ENCODE data around the gene CADM1. TPM values are rescaled to one million over a fixed set of nuclear protein-coding genes. Genes with fewer than 3 reads are reported as not detected.
A peak's percentile ranks its signal among the peaks of the same experiment; 100 is the strongest.

Gene CADM1
- total and polyA plus RNA-seq, 2 donors from 2014 or later: 24.0 to 33.5 TPM

- intact Hi-C loops (cut with DNase I): no loop called here
- no peak overlapping the region for H3K4me3 ChIP-seq (ENCODE audit: low read length in 3 of 3)
- no peak for TF ChIP-seq CTCF (IDR thresholded peaks at IDR 0.05; ENCODE audit: borderline replicate concordance, extremely low read depth, insufficient read depth)
- no peaks in the 10 kb centered on the region for H3K36me3 ChIP-seq (ENCODE audit: control insufficient read depth in 2 of 3, insufficient read depth in 3 of 3, low read length in 3 of 3)
- no peaks in the 10 kb centered on the region for H3K27me3 ChIP-seq (ENCODE audit: control insufficient read depth, insufficient read depth, low read length)
- H3K27ac ChIP-seq (ENCODE audit: low read depth in 2 of 2, low read length in 2 of 2): no peak overlapping the region
- DNase-seq (peak in 1 of 5 donors; percentile 31), FAIRE-seq (no peak)
- no peaks in the 10 kb centered on the region for H3K4me1 ChIP-seq (ENCODE audit: control insufficient read depth in 2 of 3, insufficient read depth in 2 of 3, low read depth in 1 of 3, low read length in 3 of 3)
- H3K9ac ChIP-seq (ENCODE audit: low read length in 3 of 3): no peak overlapping the region
- no peaks in the 10 kb centered on the region for H3K9me3 ChIP-seq (ENCODE audit: control insufficient read depth in 2 of 3, insufficient read depth in 1 of 3, low read length in 3 of 3)
Measured at GRCh38 chr11:115178705-115179104, 325.5 kb downstream of the CADM1 start.

- no peak for FAIRE-seq
- intact Hi-C loops (cut with DNase I): no loop called here
Measured at GRCh38 chr11:115173136-115173535, 331.1 kb downstream of the CADM1 start.

GRCh38 chr11:115170133-115170815 lies 333.9 kb downstream of the CADM1 start:
- FAIRE-seq (peak; percentile 52), DNase-seq (peak in 3 of 5 donors; percentile 62 to 71 (median 63))
- Histone ChIP-seq H3K9ac (ENCODE audit: low read length in 3 of 3) (no peak overlapping the region), H3K9me3 (ENCODE audit: control insufficient read depth in 2 of 3, insufficient read depth in 1 of 3, low read length in 3 of 3) (no peaks in the 10 kb centered on the region), H3K27ac (ENCODE audit: low read depth in 2 of 2, low read length in 2 of 2) (no peak overlapping the region), H3K27me3 (ENCODE audit: control insufficient read depth, insufficient read depth, low read length) (no peaks in the 10 kb centered on the region), H3K4me3 (ENCODE audit: low read length in 3 of 3) (no peak overlapping the region), H3K36me3 (ENCODE audit: control insufficient read depth in 2 of 3, insufficient read depth in 3 of 3, low read length in 3 of 3) (no peaks in the 10 kb centered on the region), H3K4me1 (ENCODE audit: control insufficient read depth in 2 of 3, insufficient read depth in 2 of 3, low read depth in 1 of 3, low read length in 3 of 3) (no peaks in the 10 kb centered on the region)
- peak; percentile 68 for TF ChIP-seq CTCF (IDR thresholded peaks at IDR 0.05; ENCODE audit: borderline replicate concordance, extremely low read depth, insufficient read depth)
- intact Hi-C loops (cut with DNase I): no loop called here

More at GRCh38 chr11:115173136-115173535, 331.1 kb downstream of the CADM1 start:
- Histone ChIP-seq H3K27me3 (ENCODE audit: control insufficient read depth, insufficient read depth, low read length) (no peaks in the 10 kb centered on the region), H3K27ac (ENCODE audit: low read depth in 2 of 2, low read length in 2 of 2) (no peak overlapping the region), H3K9ac (ENCODE audit: low read length in 3 of 3) (no peak overlapping the region), H3K9me3 (ENCODE audit: control insufficient read depth in 2 of 3, insufficient read depth in 1 of 3, low read length in 3 of 3) (no peaks in the 10 kb centered on the region), H3K4me3 (ENCODE audit: low read length in 3 of 3) (no peak overlapping the region), H3K36me3 (ENCODE audit: control insufficient read depth in 2 of 3, insufficient read depth in 3 of 3, low read length in 3 of 3) (no peaks in the 10 kb centered on the region), H3K4me1 (ENCODE audit: control insufficient read depth in 2 of 3, insufficient read depth in 2 of 3, low read depth in 1 of 3, low read length in 3 of 3) (no peaks in the 10 kb centered on the region)
- peak in 1 of 5 donors; percentile 20 for DNase-seq
- no peak for TF ChIP-seq CTCF (IDR thresholded peaks at IDR 0.05; ENCODE audit: borderline replicate concordance, extremely low read depth, insufficient read depth)
